Measurements from ENCODE around the gene MMP15. TPM values are rescaled to one million over a fixed set of nuclear protein-coding genes. Genes with fewer than 3 reads are reported as not detected.
A peak's percentile ranks its signal among the peaks of the same experiment; 100 is the strongest.

The MMP15 gene
- total and polyA plus RNA-seq, 2 of the 4 experiments (the other 2 are of a cell fraction): 0.18 to 0.56 TPM

DNA sequence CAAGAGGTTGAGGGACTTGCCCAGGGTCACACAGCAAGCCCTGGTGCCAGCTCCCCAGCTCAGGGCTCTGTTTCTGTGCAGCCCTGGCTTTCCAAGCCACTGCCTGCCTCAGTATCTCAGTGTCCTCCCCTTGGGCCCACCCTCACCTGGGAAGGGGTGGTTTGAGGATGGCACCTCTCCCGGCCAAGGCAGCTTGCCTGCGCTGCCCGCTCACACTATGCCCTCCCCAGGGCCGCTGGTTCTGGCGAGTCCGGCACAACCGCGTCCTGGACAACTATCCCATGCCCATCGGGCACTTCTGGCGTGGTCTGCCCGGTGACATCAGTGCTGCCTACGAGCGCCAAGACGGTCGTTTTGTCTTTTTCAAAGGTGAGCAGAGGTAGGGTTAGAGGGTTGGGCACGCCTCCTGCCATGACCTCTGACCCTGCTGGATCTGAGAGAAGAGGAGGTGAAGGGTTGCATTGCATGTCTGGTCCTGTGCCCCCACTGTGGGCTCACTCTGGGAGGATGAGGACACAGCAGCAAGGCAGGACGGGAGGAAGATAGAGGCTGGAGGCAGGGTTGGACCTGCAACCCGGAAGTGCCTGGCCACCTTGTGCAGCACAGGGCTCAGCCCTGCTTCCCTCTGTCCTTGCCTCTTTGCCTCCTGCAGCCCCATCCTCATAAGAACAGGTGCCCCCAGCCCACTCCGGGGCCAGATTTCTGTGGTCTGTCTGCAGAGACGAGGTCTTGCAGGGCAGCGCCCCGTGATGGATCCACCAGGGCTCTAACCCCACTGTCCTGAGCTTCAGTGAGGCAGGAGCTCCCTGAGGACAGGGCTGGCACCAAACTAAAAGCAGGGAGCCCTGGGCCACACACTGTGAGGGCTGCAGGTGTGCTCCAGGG is 16.7 kb downstream of the MMP15 start:
- H3K9ac ChIP-seq (ENCODE audit: low read depth, low read length): no peak overlapping the region
- in situ Hi-C loops (cut with MboI; ENCODE audit: low sequenced_read_pairs) (no loop called here), intact Hi-C loops (cut with micrococcal nuclease) (no loop called here), dilution Hi-C loops (cut with HindIII; ENCODE audit: low sequenced_read_pairs, unreplicated experiment) (no loop called here)
- no peak overlapping the region for H2AK5ac ChIP-seq (ENCODE audit: low read depth, low read length)
- H2BK120ac ChIP-seq (ENCODE audit: low read depth, low read length): no peak overlapping the region
- H4K5ac ChIP-seq (ENCODE audit: low read depth, low read length): no peak overlapping the region
- H3K4me3 ChIP-seq (ENCODE audit: insufficient read depth, low read depth, low read length): no peak overlapping the region
- H3K27ac ChIP-seq (ENCODE audit: insufficient read depth, low read length): no peak overlapping the region
- TF ChIP-seq RAD21 (IDR thresholded peaks at IDR 0.05; ENCODE audit: low read length) (no peak), BHLHE40 (IDR thresholded peaks at IDR 0.05; ENCODE audit: low read depth, low read length) (no peak), MAFK (IDR thresholded peaks at IDR 0.05; ENCODE audit: low read depth, low read length) (no peak), CHD1 (IDR thresholded peaks at IDR 0.05; ENCODE audit: low read depth, low read length) (no peak), MAZ (IDR thresholded peaks at IDR 0.05; ENCODE audit: borderline replicate concordance, low read depth, low read length) (no peak), MXI1 (IDR thresholded peaks at IDR 0.05; ENCODE audit: borderline replicate concordance, low read depth, low read length) (no peak), CEBPB (IDR thresholded peaks at IDR 0.05; ENCODE audit: low read depth, low read length) (no peak), FOS (IDR thresholded peaks at IDR 0.05; ENCODE audit: low read depth, low read length) (no peak), NFE2L2 (IDR thresholded peaks at IDR 0.05; ENCODE audit: low read depth, low read length) (no peak), SMC3 (IDR thresholded peaks at IDR 0.05; ENCODE audit: low read depth, low read length) (no peak), POLR2A (IDR thresholded peaks at IDR 0.05; ENCODE audit: low read depth, low read length) (no peak)
- TF ChIP-seq, protein P1, sequence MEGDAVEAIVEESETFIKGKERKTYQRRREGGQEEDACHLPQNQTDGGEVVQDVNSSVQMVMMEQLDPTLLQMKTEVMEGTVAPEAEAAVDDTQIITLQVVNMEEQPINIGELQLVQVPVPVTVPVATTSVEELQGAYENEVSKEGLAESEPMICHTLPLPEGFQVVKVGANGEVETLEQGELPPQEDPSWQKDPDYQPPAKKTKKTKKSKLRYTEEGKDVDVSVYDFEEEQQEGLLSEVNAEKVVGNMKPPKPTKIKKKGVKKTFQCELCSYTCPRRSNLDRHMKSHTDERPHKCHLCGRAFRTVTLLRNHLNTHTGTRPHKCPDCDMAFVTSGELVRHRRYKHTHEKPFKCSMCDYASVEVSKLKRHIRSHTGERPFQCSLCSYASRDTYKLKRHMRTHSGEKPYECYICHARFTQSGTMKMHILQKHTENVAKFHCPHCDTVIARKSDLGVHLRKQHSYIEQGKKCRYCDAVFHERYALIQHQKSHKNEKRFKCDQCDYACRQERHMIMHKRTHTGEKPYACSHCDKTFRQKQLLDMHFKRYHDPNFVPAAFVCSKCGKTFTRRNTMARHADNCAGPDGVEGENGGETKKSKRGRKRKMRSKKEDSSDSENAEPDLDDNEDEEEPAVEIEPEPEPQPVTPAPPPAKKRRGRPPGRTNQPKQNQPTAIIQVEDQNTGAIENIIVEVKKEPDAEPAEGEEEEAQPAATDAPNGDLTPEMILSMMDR (conservative IDR thresholded peaks at IDR 0.05; ENCODE audit: low read depth, low read length): no peak
- TF ChIP-seq, protein P2, sequence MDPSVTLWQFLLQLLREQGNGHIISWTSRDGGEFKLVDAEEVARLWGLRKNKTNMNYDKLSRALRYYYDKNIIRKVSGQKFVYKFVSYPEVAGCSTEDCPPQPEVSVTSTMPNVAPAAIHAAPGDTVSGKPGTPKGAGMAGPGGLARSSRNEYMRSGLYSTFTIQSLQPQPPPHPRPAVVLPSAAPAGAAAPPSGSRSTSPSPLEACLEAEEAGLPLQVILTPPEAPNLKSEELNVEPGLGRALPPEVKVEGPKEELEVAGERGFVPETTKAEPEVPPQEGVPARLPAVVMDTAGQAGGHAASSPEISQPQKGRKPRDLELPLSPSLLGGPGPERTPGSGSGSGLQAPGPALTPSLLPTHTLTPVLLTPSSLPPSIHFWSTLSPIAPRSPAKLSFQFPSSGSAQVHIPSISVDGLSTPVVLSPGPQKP (IDR thresholded peaks at IDR 0.05; ENCODE audit: borderline replicate concordance, low read depth, low read length): no peak
- TF ChIP-seq, protein P3, sequence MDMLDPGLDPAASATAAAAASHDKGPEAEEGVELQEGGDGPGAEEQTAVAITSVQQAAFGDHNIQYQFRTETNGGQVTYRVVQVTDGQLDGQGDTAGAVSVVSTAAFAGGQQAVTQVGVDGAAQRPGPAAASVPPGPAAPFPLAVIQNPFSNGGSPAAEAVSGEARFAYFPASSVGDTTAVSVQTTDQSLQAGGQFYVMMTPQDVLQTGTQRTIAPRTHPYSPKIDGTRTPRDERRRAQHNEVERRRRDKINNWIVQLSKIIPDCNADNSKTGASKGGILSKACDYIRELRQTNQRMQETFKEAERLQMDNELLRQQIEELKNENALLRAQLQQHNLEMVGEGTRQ (IDR thresholded peaks at IDR 0.05; ENCODE audit: low read depth, low read length): no peak
- no peak overlapping the region for H2BK20ac ChIP-seq (ENCODE audit: low read depth, low read length)
- H4K91ac ChIP-seq (ENCODE audit: insufficient read depth, low read depth, low read length): no peak overlapping the region
- no peak overlapping the region for H3K18ac ChIP-seq (ENCODE audit: low read depth, low read length)
- H3K4me1 ChIP-seq (ENCODE audit: control insufficient read depth, insufficient read depth, low read length): no peaks in the 10 kb centered on the region
- H3K9me1 ChIP-seq (ENCODE audit: insufficient read depth, low read length): no peaks in the 10 kb centered on the region; the same call in 1 of the 2 replicates
- ATAC-seq (ENCODE audit: low read depth): no peak
- H3K4me2 ChIP-seq (ENCODE audit: low read depth, low read length): no peak overlapping the region
- peak overlapping the region; percentile 58 for H2AFZ ChIP-seq (replicated peaks; ENCODE audit: low read length, poor library complexity)
- no peak overlapping the region for H2BK15ac ChIP-seq (ENCODE audit: low read depth, low read length)
- no peak overlapping the region for H3K4ac ChIP-seq (ENCODE audit: low read depth, low read length)
- H3K14ac ChIP-seq (replicated peaks; ENCODE audit: low read depth, low read length): no peak overlapping the region
- H3K56ac ChIP-seq (ENCODE audit: extremely low read depth, insufficient read depth, low read length): no peak overlapping the region
- no peak overlapping the region for H2AK9ac ChIP-seq (replicated peaks; ENCODE audit: low read depth, low read length, poor library complexity)
- POLR2A ChIA-PET (ENCODE audit: unreplicated experiment): no interaction called here
- H4K8ac ChIP-seq (ENCODE audit: low read depth in 2 of 2, low read length in 2 of 2): no peak overlapping the region
- no peaks in the 10 kb centered on the region for H3K79me1 ChIP-seq (ENCODE audit: low read depth in 1 of 2, low read length in 2 of 2)
- no TSS peak for BruUV-seq (replicated peaks)
- WGBS, 2 experiments (ENCODE audit: extremely low coverage in 2 of 2, insufficient read length in 1 of 2): 87% methylated on average over 11 of the region's 22 CpGs; no CpG with 5 or more reads in 1 of the 2 experiments
- no peaks in the 10 kb centered on the region for H3K9me3 ChIP-seq (ENCODE audit: control insufficient read depth, insufficient read depth, low read length)
- no peak overlapping the region for H3K23ac ChIP-seq (ENCODE audit: low read depth, low read length)
- CTCF ChIA-PET: no interaction called here
- H2BK5ac ChIP-seq (ENCODE audit: low read depth, low read length, poor library complexity, severe bottlenecking): no peak overlapping the region
- no peak for DNase-seq
- H3K36me3 ChIP-seq (ENCODE audit: control insufficient read depth, insufficient read depth, low read length): no peaks in the 10 kb centered on the region
- H3K27me3 ChIP-seq (ENCODE audit: control insufficient read depth, insufficient read depth, low read length): peaks cover 1% of the 10 kb centered on the region; the same call in 1 of the 2 replicates
- no peaks in the 10 kb centered on the region for H4K20me1 ChIP-seq (ENCODE audit: insufficient read depth, low read length)

Data from IMR-90 (cell line).